Measurements from ENCODE around the gene SBNO1. TPM values are rescaled to one million over a fixed set of nuclear protein-coding genes. Genes with fewer than 3 reads are reported as not detected.
A peak's percentile ranks its signal among the peaks of the same experiment; 100 is the strongest.
"Not testable (repeated sequence)": the region's sequence is repeated elsewhere in the genome, so short reads cannot be mapped to it uniquely, and the experiment has no call there.

SBNO1 gene
- total RNA-seq, 2 donors from 2014 or later: 58.4 to 88.6 TPM

DNA sequence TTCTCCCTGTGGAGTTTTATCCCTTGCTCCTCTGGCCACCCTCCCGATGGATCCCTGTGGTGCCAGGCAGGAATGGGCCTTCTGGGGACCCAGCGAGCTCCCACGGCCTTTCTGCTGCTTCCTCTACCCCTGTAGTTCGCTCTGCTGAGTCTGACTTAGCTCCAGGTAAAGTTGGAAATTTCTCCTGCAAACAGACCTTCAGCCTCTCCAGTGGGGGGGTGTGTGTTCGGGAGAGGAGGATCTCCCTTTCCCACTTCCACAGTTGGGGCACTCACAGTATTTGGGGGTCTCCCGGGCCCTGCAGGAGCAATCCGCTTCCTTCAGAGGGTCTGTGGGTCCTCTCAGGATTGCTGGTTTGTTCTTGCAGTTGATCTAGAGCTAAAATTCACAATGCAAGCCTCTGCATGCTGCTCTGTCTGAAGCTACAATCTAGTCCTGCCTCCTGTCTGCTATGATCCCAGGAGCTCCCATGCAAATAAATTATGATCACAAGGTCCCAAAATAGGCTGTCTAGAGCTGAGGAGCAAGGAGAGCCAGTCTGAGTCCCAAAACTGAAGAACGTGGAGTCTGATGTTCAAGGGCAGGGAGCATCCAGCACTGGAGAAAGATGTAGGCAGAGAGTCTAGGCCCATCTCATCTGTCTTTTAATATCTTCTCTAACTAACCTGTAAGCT lies 113.1 kb downstream of the SBNO1 start:
- ATAC-seq (no peak), DNase-seq (ENCODE audit: low spot score in 2 of 2) (peak in 1 of 2 donors; percentile 18)
- peaks cover 0 to 6% of the 10 kb centered on the region in 2 donors for H3K9me3 Mint-ChIP-seq
- peak overlapping the region in 1 of 2 donors; percentile 26 for H3K27ac Mint-ChIP-seq
- H3K36me3 Mint-ChIP-seq: peaks cover 0 to 38% of the 10 kb centered on the region in 2 donors

DNA sequence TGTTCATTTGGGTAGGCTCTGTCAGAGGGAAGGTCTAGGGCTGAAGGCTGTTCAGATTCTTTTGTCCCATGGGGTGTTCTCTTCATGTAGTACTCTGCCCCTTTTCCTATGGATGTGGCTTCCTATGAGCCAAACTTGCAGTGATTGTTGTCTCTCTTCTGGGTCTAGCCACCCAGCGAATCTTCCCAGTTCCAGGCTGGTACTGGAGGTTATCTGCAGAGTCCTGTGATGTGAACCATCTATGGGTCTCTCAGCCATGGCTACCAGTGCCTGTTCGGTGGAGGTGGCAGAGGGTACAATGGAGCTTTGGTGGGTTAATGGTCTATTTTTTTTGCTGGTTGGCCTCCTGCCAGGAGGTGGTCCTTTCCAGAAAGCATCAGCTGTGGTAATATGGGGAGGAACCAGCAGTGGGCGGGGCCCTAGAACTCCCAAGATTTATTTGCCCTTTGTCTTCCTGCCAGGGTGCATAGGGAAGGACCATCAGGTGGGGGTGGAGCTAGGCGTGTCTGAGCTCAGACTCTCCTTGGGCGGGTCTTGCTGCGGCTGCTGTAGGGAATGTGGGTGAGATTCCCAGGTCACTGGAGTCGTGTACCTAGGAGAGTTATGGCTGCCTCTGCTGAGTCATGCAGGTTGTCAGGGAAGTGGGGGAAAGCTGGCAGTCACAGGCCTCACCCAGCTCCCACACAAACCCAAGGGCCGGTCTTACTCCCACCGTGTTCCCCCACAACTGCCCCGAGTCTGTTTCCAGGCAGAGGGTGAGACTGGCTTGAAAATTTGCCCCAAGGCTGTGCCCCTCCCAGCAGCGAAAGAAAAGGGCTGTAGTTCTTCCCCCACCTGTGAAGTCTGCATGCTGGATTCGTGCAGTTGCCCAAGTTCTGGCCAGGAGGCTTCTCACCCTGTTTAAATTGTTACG lies 113.9 kb downstream of the SBNO1 start:
- DNase-seq (ENCODE audit: low spot score in 2 of 2): peak in 1 of 2 donors; percentile 46
- Mint-ChIP-seq H3K27ac (peak overlapping the region; percentile 26 to 68), H3K36me3 (peaks cover 0 to 44% of the 10 kb centered on the region in 2 donors), H3K9me3 (peaks cover 0 to 6% of the 10 kb centered on the region in 2 donors)
- no peak for ATAC-seq

DNA sequence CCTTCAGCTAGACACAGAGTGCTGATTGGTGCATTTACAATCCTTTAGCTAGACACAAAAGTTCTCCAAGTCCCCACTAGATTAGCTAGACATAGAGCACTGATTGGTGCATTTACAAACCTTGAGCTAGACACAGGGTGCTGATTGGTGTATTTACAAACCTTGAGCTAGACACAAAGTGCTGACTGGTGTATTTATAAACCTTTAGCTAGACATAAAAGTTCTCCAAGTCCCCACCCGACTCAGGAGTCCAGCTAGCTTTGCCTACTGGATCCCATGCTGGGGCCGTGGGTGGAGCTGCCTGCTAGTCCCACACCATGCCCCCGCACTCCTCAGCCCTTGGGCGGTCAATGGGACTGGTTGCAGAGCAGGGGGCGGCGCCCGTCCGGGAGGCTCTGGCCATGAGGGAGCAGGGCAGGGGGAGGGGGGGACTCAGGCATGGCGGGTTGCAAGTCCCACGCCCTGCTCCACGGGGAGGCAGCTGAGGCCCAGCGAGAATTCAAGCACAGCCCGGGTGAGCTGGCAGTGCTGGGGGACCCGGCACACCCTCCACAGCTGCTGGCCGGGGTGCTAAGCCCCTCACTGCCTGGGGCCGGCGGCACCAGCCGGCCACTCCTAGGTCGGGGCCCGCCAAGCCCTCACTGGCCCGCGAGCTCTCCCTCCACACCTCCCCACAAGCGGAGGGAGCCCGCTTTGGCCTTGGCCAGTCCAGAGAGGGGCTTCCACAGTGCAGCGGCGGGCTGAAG lies 115.5 kb downstream of the SBNO1 start:
- peaks cover 0 to 51% of the 10 kb centered on the region in 2 donors for H3K36me3 Mint-ChIP-seq
- not testable (repeated sequence) for H3K27ac Mint-ChIP-seq, H3K9me3 Mint-ChIP-seq, ATAC-seq
- DNase-seq (ENCODE audit: low spot score in 2 of 2): peak in 1 of 2 donors; percentile 44

DNA sequence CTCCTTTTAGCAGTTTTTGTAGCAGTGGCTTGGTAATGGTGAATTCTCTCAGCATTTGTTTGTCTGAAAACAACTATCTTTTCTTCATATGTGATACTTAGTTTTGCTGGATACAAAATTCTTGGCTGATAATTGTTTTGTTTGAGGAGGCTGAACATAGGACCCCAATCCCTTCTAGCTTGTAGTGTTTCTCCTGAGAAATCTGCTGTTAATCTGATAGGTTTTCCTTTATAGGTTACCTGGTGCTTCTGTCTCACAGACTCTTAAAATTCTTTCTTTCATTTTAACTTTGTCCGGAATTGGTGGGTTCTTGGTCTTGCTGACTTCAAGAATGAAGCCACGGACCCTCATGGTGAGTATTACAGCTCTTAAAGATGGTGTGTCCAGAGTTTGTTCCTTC lies 116.5 kb downstream of the SBNO1 start:
- H3K9me3 Mint-ChIP-seq; ATAC-seq; DNase-seq (ENCODE audit: low spot score in 2 of 2); H3K27ac Mint-ChIP-seq: not testable (repeated sequence)
- H3K36me3 Mint-ChIP-seq: peaks cover 0 to 45% of the 10 kb centered on the region in 2 donors

DNA sequence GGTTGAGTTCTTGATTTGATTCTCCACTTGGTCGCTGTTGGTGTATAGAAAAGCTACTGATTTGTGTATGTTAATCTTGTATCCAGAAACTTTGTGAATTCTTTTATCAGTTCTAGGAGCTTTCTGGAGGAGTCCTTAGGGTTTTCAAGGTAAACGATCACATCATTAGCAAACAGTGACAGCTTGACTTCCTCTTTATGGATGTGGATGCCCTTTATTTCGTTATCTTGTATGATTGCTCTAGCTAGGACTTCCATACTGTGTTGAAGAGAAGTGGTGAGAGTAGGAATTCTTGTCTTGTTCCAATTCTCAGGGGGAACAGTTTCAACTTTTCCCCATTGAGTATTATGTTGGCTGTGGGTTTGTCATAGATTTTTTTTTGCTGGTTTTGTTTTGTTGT lies 119.0 kb downstream of the SBNO1 start:
- DNase-seq (ENCODE audit: low spot score in 2 of 2): no peak
- peaks cover 0 to 6% of the 10 kb centered on the region in 2 donors for H3K9me3 Mint-ChIP-seq
- H3K27ac Mint-ChIP-seq: peak overlapping the region; percentile 40 to 48
- no peak for ATAC-seq
- H3K36me3 Mint-ChIP-seq: peaks cover 0 to 58% of the 10 kb centered on the region in 2 donors

DNA sequence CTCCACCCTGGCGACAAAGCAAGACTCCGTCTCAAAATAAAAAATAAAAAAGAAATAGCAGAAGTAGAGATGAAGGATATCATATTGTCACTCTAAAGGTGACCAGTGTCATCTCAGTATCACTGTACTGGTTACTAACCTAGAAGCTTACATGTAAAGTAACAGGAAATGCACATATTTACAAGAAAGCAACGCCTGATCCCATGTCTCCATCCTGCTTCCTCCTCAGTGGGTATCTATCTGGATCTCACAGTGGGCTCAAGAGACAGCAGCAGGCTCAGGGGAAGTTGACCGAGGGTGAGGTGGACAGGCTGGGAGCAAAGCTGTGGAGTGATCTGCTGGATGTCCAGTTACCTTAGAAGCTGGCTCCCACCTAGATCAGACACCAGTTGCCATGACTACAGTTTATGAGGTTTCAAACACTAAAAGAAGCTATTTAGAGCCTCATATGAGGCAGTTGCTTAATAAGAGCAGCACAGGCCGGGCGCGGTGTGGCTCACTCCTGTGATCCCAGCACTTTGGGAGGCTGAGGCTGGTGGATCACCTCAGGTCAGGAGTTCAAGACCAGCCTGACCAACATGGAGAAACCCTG lies 120.9 kb downstream of the SBNO1 start:
- ATAC-seq: no peak
- peaks cover 0 to 6% of the 10 kb centered on the region in 2 donors for H3K9me3 Mint-ChIP-seq
- H3K36me3 Mint-ChIP-seq: peaks cover 5 to 47% of the 10 kb centered on the region in 2 donors
- no peak overlapping the region for H3K27ac Mint-ChIP-seq
- DNase-seq (ENCODE audit: low spot score in 2 of 2): no peak

DNA sequence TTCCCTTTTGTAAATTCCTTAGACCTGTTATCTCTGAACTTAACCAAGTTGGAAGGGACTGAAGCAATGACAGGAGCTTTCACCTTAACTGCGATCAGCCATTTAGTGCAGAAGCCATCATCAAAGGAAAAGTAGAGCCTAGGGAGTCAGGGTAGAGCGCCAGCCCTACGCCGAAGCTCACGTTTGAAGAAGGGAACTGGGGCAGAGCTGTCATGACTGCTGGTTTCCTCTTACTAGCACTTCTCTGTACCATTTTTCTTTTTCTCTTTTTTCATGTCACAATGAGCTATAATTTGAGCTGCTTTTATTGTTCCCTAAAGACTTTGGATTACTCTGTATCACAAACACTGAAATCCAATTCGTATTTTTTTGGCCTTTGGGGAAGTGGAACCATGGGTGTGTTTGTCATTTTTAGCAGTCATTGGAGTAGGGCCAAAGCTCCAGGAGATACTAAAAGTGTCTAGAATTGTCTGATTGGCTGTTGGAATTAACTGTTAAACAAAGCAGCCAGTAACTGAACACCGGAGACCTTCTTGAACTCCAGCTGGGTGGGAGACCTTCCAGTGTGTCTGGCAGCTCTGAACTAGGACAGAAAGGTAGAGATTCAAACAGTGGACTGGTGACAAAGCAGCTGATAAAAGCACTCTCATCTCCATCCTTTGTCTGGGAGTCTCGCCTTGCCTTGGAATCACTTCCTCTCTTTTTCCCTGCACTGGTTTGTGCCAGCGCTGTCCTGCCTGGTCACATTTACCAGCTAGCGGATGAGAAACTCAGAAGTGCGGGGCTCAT lies 122.3 kb downstream of the SBNO1 start:
- no peak for DNase-seq (ENCODE audit: low spot score in 2 of 2)
- H3K9me3 Mint-ChIP-seq: peaks cover 0 to 4% of the 10 kb centered on the region in 2 donors
- H3K36me3 Mint-ChIP-seq: peaks cover 5 to 32% of the 10 kb centered on the region in 2 donors
- ATAC-seq: no peak
- H3K27ac Mint-ChIP-seq: peak overlapping the region; percentile 12 to 86

Other genes starting within 250 kb of the SBNO1 start
- gene PITPNM2, start 213.8 kb downstream of the SBNO1 start, total RNA-seq: 10 to 100 TPM; 15.9 to 18.5 TPM
- gene MPHOSPH9, start 131.7 kb downstream of the SBNO1 start, total RNA-seq: 100 to 1,000 TPM in 1 of 2 donors, 10 to 100 TPM in 1; 99.0 to 148 TPM
- gene MTRFR, start 131.4 kb downstream of the SBNO1 start, total RNA-seq: 10 to 100 TPM; 30.7 to 46.4 TPM
- 10 to 100 TPM; 46.0 to 73.6 TPM for gene CDK2AP1, start 93.0 kb downstream of the SBNO1 start, total RNA-seq
- 10 to 100 TPM; 51.8 to 58.4 TPM for gene KMT5A, start 19.3 kb upstream of the SBNO1 start, total RNA-seq
- 10 to 100 TPM in 1 of 2 donors, 1 to 10 TPM in 1; 8.6 to 11.2 TPM for gene RILPL2, start 71.8 kb upstream of the SBNO1 start, total RNA-seq
- gene SNRNP35, start 93.3 kb upstream of the SBNO1 start, total RNA-seq: 10 to 100 TPM; 20.9 to 26.4 TPM
- gene RILPL1, start 168.9 kb upstream of the SBNO1 start, total RNA-seq: 1 to 10 TPM; 3.2 to 3.9 TPM
- 100 to 1,000 TPM; 102 to 129 TPM for gene TMED2, start 219.7 kb upstream of the SBNO1 start, total RNA-seq
- gene DDX55, start 237.3 kb upstream of the SBNO1 start, total RNA-seq: 10 to 100 TPM; 40.8 to 57.4 TPM